K562 (cell line): Measurements from ENCODE around the gene CNOT6L. TPM values are rescaled to one million over a fixed set of nuclear protein-coding genes. Genes with fewer than 3 reads are reported as not detected.

Experiments used
- ATAC-seq: fragments of 200-7000 bp; cut with Tn5 transposase; 3 replicates; pipeline ENCODE4 v1.9.1; 2020; ENCODE audit warnings: moderate library complexity
- BruUV-seq: library from RNA; stranded (reverse); fragments of 400-500 nt; replicated peaks from 2 replicates; lab custom pipeline; 2021; lab: Mats Ljungman, UMichigan
- CTCF ChIA-PET: fragments of 300-600 bp; formaldehyde crosslinking; extraction: SDS; loops from one replicate; lab custom pipeline; 2021; ENCODE audit warnings: low intra/inter-chr PET ratio; lab: Yijun Ruan, JAX
- POLR2A ChIA-PET: fragments of 300-600, 350-650 bp; sonication (Branson Sonifier 250); formaldehyde crosslinking; extraction: SDS; loops from one replicate; lab custom pipeline; 2021; ENCODE audit warnings: antibody characterized with exemption, inconsistent platforms; lab: Yijun Ruan, JAX
- DNase-seq, 4 experiments: peaks; one replicate each; pipeline versions ENCODE4 v3.0.0 to v3.0.0-alpha.2; 2011 to 2018; ENCODE audit warnings: low spot score in 3 of 4, mixed read lengths in 3 of 4; ENCODE audit errors: extremely low read depth in 1 of 4
- FAIRE-seq: peaks from 2 replicates; lab custom pipeline; 2011; peaks lifted over from hg19 to GRCh38; lab: Jason Lieb, UNC
- H2AFZ ChIP-seq: 2 replicates; pipeline ENCODE4 v1.6.0; 2011; ENCODE audit warnings: low read depth, low read length, control low read depth, inconsistent platforms
- H3K27ac ChIP-seq: fragments of 200-600 bp; 3 replicates; pipeline ENCODE4 v1.8.0; 2011; ENCODE audit warnings: low read depth, mild to moderate bottlenecking, control low read depth, inconsistent platforms, low read length, moderate library complexity, mixed read lengths; ENCODE audit errors: extremely low read depth
- H3K27me3 ChIP-seq, 2 experiments: fragments of 300-600 bp in 1 of 2; 2 replicates in 1 of 2; 3 replicates in 1 of 2; pipeline versions ENCODE4 v1.6.0 to v1.8.0; 2011; ENCODE audit warnings: inconsistent platforms in 2 of 2, low read length in 2 of 2, mild to moderate bottlenecking in 1 of 2, mixed read lengths in 1 of 2, moderate library complexity in 1 of 2; ENCODE audit not compliant: control insufficient read depth in 2 of 2, insufficient read depth in 2 of 2
- H3K36me3 ChIP-seq: fragments of 300-600 bp; 3 replicates; pipeline ENCODE4 v1.8.0; 2011; ENCODE audit warnings: mild to moderate bottlenecking, low read length, inconsistent platforms; ENCODE audit not compliant: control insufficient read depth, insufficient read depth
- H3K4me1 ChIP-seq, 2 experiments: fragments of 200-600 bp in 1 of 2; replicated peaks in 1 of 2; 2 replicates in 1 of 2; 3 replicates in 1 of 2; pipeline versions ENCODE4 v1.5.1 to v1.8.0; 2011; ENCODE audit warnings: inconsistent platforms in 2 of 2, low read length in 2 of 2, mild to moderate bottlenecking in 1 of 2, mixed read lengths in 1 of 2, moderate library complexity in 1 of 2; ENCODE audit not compliant: control insufficient read depth in 2 of 2, insufficient read depth in 2 of 2
- H3K4me2 ChIP-seq: 2 replicates; pipeline ENCODE4 v1.6.1; 2011; ENCODE audit warnings: low read length, control low read depth, inconsistent platforms, mixed read lengths; ENCODE audit not compliant: insufficient read depth
- H3K4me3 ChIP-seq: fragments of 200-600 bp; sonication (generic), shearing (Covaris generic); 2 replicates; pipeline ENCODE4 v1.5.1; 2016; ENCODE audit warnings: control low read depth, inconsistent platforms
- H3K79me2 ChIP-seq: fragments of 200-600 bp; 3 replicates; pipeline ENCODE4 v1.8.0; 2011; ENCODE audit warnings: low read length, inconsistent platforms; ENCODE audit not compliant: control insufficient read depth, insufficient read depth
- H3K9ac ChIP-seq, 2 experiments: 2 replicates each; pipeline versions ENCODE4 v1.6.0 to v1.6.1; 2011; ENCODE audit warnings: low read depth in 2 of 2, low read length in 2 of 2, control low read depth in 1 of 2, inconsistent platforms in 1 of 2, mild to moderate bottlenecking in 1 of 2, mixed read lengths in 1 of 2; ENCODE audit not compliant: insufficient read depth in 1 of 2
- H3K9me1 ChIP-seq: one replicate; pipeline ENCODE4 v1.6.0; 2011; ENCODE audit warnings: inconsistent platforms, mild to moderate bottlenecking, low read length, moderate library complexity; ENCODE audit not compliant: control insufficient read depth, insufficient read depth
- H3K9me3 ChIP-seq: replicated peaks from 2 replicates; pipeline ENCODE4 v1.5.1; 2011; ENCODE audit warnings: low read depth, low read length, inconsistent platforms; ENCODE audit not compliant: control insufficient read depth, insufficient read depth
- H4K20me1 ChIP-seq: replicated peaks from 2 replicates; pipeline ENCODE4 v1.6.1; 2011; ENCODE audit warnings: low read length, inconsistent platforms, mixed read lengths; ENCODE audit not compliant: control insufficient read depth, insufficient read depth
- BRD9 ChIP-seq: fragments of 450-650 bp; IDR thresholded peaks from 2 replicates; pipeline ENCODE4 v1.6.1; 2018; ENCODE audit warnings: low read depth; ENCODE audit not compliant: partially characterized antibody
- CBX2 ChIP-seq: fragments of 200-600 bp; sonication (generic); IDR thresholded peaks from one replicate; pipeline ENCODE4 v1.6.1; 2012; ENCODE audit warnings: mild to moderate bottlenecking, low read length, inconsistent platforms; ENCODE audit not compliant: insufficient read depth, poor library complexity, severe bottlenecking
- CSDE1 ChIP-seq, 2 experiments: fragments of 450-650 bp; IDR thresholded peaks; 2 replicates each; pipeline ENCODE4 v1.6.1; 2016; ENCODE audit warnings: mild to moderate bottlenecking in 1 of 2
- ETS2 ChIP-seq: IDR thresholded peaks from 2 replicates; pipeline ENCODE4 v1.6.1; 2016; ENCODE audit warnings: borderline replicate concordance, missing genetic modification characterization, mild to moderate bottlenecking, moderate library complexity, missing compliant biosample characterization; ENCODE audit not compliant: poor library complexity, severe bottlenecking
- FOS ChIP-seq: IDR thresholded peaks from 3 replicates; pipeline ENCODE4 v1.6.1; 2011; ENCODE audit not compliant: insufficient read length; ENCODE audit errors: extremely low read depth
- GTF2E2 ChIP-seq: fragments of 200-800 bp; sonication (Bioruptor generic); IDR thresholded peaks from 2 replicates; pipeline ENCODE4 v1.6.1; 2016; ENCODE audit warnings: missing genetic modification characterization, missing compliant biosample characterization
- PHB ChIP-seq: fragments of 250-450 bp; sonication (Bioruptor Pico); IDR thresholded peaks from 2 replicates; pipeline ENCODE4 v1.5.0; 2021
- RNF2 ChIP-seq: sonication (generic); IDR thresholded peaks from 2 replicates; pipeline ENCODE4 v1.6.1; 2016
- TBP ChIP-seq: optimal IDR thresholded peaks from 2 replicates; pipeline ENCODE3; 2011; ENCODE audit warnings: low read depth, low read length, improper control_type of control experiment
- TEAD1 ChIP-seq, 2 experiments: fragments of 450-650 bp in 1 of 2; sonication (generic) in 1 of 2; formaldehyde crosslinking; IDR thresholded peaks; 2 replicates each; pipeline versions ENCODE4 v1.4.0 to v1.8.0; 2020 to 2022; ENCODE audit warnings: mild to moderate bottlenecking in 2 of 2, missing genetic modification reagents in 1 of 2
- THRAP3 ChIP-seq: fragments of 450-650 bp; IDR thresholded peaks from 2 replicates; pipeline ENCODE4 v1.6.1; 2016; ENCODE audit warnings: mild to moderate bottlenecking, inconsistent platforms, borderline replicate concordance
- ZC3H4 ChIP-seq: sonication (generic); formaldehyde crosslinking; IDR thresholded peaks from 2 replicates; pipeline ENCODE4 v1.9.0; 2021; ENCODE audit warnings: missing genetic modification reagents, borderline replicate concordance
- WGBS: fragments of 100-300 bp; shearing (Covaris generic); methylation state at CpG from one replicate; pipeline ENCODE4 v1.1.6; 2016; ENCODE audit warnings: low coverage, mixed read lengths; ENCODE audit not compliant: insufficient coverage; ENCODE audit errors: missing lambda C conversion rate; 5-methylcytosine and 5-hydroxymethylcytosine counted together
- in situ Hi-C: fragments of 300-500 bp; cut with MboI; formaldehyde crosslinking; loops from 4 replicates; pipeline ENCODE4 v1.15.0; 2018; ENCODE audit warnings: inconsistent platforms, mixed read lengths
- intact Hi-C: fragments of 100-400 bp; cut with micrococcal nuclease; formaldehyde crosslinking; loops from 2 replicates; pipeline ENCODE4 v1.14.2; 2022
- polyA plus RNA-seq, 8 experiments: library from polyadenylated mRNA; depleted of rRNA in 4 of 8; stranded (reverse) in 5 of 8; unstranded in 3 of 8; fragments of >200 nt; fragmentation: Nextera tagmentation in 2 of 8; fragmentation: Illumina TruSeq in 1 of 8; extraction: Ambion mirVana in 2 of 8; extraction: Trizol in 1 of 8; gene quantifications; 2 replicates each; pipeline versions ENCODE4 v1.2.1 to v1.2.3, GENCODE V29; 2011 to 2014; ENCODE audit warnings: inconsistent platforms in 1 of 8, missing spikeins in 1 of 8
- total RNA-seq, 7 experiments: library from RNA; depleted of rRNA in 6 of 7; stranded (reverse); fragments of >200 nt in 6 of 7; fragmentation: Illumina TruSeq in 2 of 7; extraction: Trizol in 2 of 7; gene quantifications; 2 replicates each; pipeline versions ENCODE4 v1.2.1 to v1.2.3, GENCODE V29; 2011 to 2021; ENCODE audit warnings: low replicate concordance in 1 of 7
- TF ChIP-seq, protein P1 (sequence below), 2 experiments: IDR thresholded peaks; 2 replicates each; pipeline ENCODE4 v1.6.1; 2011; ENCODE audit warnings: borderline replicate concordance in 1 of 2, control low read depth in 1 of 2, low read depth in 1 of 2, low read length in 1 of 2, mild to moderate bottlenecking in 1 of 2, mixed read lengths in 1 of 2, moderate library complexity in 1 of 2; ENCODE audit not compliant: insufficient read depth in 1 of 2, insufficient read length in 1 of 2, poor library complexity in 1 of 2, severe bottlenecking in 1 of 2; ENCODE audit errors: extremely low read depth in 1 of 2
- TF ChIP-seq, protein P2 (sequence below): sonication (generic); formaldehyde crosslinking; IDR thresholded peaks from 2 replicates; pipeline ENCODE4 v1.8.0; 2022; ENCODE audit warnings: mild to moderate bottlenecking, missing genetic modification reagents
- TF ChIP-seq, protein P3 (sequence below): sonication (generic); formaldehyde crosslinking; IDR thresholded peaks from 2 replicates; pipeline ENCODE4 v1.8.0; 2022; ENCODE audit warnings: mild to moderate bottlenecking, missing genetic modification reagents

CNOT6L gene
- total and polyA plus RNA-seq, 9 of the 15 experiments (the other 6 are each of a cell fraction or from before 2014, with no cell fraction given), result 3.7 to 27.9 (median 6.5) TPM

DNA sequence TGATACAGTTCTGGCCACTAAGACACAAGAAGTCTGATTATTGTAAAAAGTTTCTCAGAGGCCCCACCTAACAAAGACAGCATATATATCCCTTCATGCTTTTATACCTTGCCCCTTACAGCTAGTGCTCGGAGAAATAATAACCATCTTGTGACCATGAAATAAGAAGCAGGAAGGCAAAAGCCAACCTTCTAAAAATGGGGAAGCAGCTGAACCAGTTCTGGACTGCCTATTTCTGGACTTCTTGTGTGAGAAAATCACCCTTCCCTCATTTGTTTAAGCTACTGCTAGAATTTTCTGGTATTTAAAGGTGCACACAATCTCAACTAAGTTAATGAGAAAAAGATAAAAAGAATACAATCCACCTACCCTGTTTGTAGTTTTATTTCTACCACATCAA lies 87.5 kb downstream of the CNOT6L start:
- 100% methylated on average over 1 of the region's 1 CpG for WGBS
- Histone ChIP-seq H3K4me3 (no peak overlapping the region), H3K27me3 (no peaks in the 10 kb centered on the region), H3K9me1 (no peaks in the 10 kb centered on the region), H3K27ac (no peak overlapping the region), H3K4me1 (peaks cover 0 to 5% of the 10 kb centered on the region in 2 experiments; a peak in 1 of 5 replicates), H3K9ac (no peak overlapping the region), H3K4me2 (no peak overlapping the region), H3K36me3 (peaks cover 12% of the 10 kb centered on the region; the same call in 2 of the 3 replicates), H2AFZ (no peak overlapping the region), H3K79me2 (no peaks in the 10 kb centered on the region), H4K20me1 (no peaks in the 10 kb centered on the region), H3K9me3 (no peaks in the 10 kb centered on the region)
- ATAC-seq (no peak), FAIRE-seq (no peak), DNase-seq (no peak)
- ChIA-PET POLR2A (no interaction called here), CTCF (no interaction called here)
- BruUV-seq, result no TSS peak
- intact Hi-C loops, result no loop called here
- in situ Hi-C loops, result no loop called here
- no peak for TF ChIP-seq TEAD1 (CRISPR knock-in tag; IDR thresholded peaks at IDR 0.05)
- TF ChIP-seq TBP, result no peak
- no peak for TF ChIP-seq GTF2E2 (tag)
- TF ChIP-seq, protein P1, sequence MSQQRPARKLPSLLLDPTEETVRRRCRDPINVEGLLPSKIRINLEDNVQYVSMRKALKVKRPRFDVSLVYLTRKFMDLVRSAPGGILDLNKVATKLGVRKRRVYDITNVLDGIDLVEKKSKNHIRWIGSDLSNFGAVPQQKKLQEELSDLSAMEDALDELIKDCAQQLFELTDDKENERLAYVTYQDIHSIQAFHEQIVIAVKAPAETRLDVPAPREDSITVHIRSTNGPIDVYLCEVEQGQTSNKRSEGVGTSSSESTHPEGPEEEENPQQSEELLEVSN (IDR thresholded peaks at IDR 0.05; ENCODE audit: borderline replicate concordance in 1 of 2, extremely low read depth in 1 of 2, insufficient read depth in 1 of 2, insufficient read length in 1 of 2, low read depth in 1 of 2, low read length in 1 of 2, poor library complexity in 1 of 2, severe bottlenecking in 1 of 2), result no peak
- TF ChIP-seq THRAP3, result no peak
- no peak for TF ChIP-seq PHB (CRISPR knock-in tag)
- TF ChIP-seq RNF2, result no peak
- TF ChIP-seq, protein P2, sequence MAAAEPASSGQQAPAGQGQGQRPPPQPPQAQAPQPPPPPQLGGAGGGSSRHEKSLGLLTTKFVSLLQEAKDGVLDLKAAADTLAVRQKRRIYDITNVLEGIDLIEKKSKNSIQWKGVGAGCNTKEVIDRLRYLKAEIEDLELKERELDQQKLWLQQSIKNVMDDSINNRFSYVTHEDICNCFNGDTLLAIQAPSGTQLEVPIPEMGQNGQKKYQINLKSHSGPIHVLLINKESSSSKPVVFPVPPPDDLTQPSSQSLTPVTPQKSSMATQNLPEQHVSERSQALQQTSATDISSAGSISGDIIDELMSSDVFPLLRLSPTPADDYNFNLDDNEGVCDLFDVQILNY, result no peak
- TF ChIP-seq, protein P3, sequence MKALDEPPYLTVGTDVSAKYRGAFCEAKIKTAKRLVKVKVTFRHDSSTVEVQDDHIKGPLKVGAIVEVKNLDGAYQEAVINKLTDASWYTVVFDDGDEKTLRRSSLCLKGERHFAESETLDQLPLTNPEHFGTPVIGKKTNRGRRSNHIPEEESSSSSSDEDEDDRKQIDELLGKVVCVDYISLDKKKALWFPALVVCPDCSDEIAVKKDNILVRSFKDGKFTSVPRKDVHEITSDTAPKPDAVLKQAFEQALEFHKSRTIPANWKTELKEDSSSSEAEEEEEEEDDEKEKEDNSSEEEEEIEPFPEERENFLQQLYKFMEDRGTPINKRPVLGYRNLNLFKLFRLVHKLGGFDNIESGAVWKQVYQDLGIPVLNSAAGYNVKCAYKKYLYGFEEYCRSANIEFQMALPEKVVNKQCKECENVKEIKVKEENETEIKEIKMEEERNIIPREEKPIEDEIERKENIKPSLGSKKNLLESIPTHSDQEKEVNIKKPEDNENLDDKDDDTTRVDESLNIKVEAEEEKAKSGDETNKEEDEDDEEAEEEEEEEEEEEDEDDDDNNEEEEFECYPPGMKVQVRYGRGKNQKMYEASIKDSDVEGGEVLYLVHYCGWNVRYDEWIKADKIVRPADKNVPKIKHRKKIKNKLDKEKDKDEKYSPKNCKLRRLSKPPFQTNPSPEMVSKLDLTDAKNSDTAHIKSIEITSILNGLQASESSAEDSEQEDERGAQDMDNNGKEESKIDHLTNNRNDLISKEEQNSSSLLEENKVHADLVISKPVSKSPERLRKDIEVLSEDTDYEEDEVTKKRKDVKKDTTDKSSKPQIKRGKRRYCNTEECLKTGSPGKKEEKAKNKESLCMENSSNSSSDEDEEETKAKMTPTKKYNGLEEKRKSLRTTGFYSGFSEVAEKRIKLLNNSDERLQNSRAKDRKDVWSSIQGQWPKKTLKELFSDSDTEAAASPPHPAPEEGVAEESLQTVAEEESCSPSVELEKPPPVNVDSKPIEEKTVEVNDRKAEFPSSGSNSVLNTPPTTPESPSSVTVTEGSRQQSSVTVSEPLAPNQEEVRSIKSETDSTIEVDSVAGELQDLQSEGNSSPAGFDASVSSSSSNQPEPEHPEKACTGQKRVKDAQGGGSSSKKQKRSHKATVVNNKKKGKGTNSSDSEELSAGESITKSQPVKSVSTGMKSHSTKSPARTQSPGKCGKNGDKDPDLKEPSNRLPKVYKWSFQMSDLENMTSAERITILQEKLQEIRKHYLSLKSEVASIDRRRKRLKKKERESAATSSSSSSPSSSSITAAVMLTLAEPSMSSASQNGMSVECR (CRISPR knock-in tag), result no peak
- TF ChIP-seq CSDE1 (IDR thresholded peaks at IDR 0.05), result no peak
- no peak for TF ChIP-seq BRD9
- no peak for TF ChIP-seq ZC3H4
- TF ChIP-seq FOS, result no peak
- no peak for TF ChIP-seq ETS2 (tag)
- TF ChIP-seq CBX2, result no peak
